ENCODE measurements around the gene PRKG1. TPM values are rescaled to one million over a fixed set of nuclear protein-coding genes. Genes with fewer than 3 reads are reported as not detected.

PRKG1 gene
- total and polyA plus RNA-seq, 2 donors (not counting 1 experiment from before 2014, with no cell fraction given), result 45.8 to 71.8 TPM

DNA sequence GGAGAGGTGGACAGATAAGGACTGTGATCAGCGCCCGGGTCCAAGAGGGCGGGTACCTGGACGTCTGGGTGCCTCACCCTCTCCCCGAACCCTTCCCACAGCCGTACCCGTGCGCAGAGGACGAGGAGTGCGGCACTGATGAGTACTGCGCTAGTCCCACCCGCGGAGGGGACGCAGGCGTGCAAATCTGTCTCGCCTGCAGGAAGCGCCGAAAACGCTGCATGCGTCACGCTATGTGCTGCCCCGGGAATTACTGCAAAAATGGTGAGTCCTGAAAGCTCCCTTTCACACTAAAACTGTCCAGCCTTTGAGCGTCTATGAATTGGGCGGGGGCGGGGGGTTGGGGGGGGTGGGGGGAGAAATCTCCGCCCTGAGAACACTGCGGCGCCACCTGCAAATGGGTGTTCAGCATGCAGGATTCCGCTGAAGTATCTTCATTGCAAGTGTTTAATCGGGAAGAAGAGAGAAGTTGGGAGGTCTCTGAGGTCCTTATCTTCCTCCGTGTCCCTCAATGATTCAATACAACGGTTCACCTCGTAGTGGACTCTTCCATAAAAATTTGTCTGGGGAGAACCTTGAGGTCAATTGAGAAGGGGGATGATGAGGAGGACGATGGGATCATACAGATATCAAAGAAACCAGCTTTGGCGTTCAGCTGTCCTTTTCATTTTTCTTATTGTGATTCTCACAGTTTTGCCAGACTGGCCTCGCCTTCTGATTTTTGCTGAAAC lies 1240.7 kb downstream of the PRKG1 start:
- Histone ChIP-seq H3K27me3 (ENCODE audit: control insufficient read depth, insufficient read depth, low read length) (no peaks in the 10 kb centered on the region), H3K9ac (ENCODE audit: insufficient read depth, low read length) (peak overlapping the region; percentile 63), H3K4me2 (ENCODE audit: extremely low read depth, insufficient read depth, low read length) (peak overlapping the region; percentile 95), H3K4me3 (replicated peaks in 1 of 4; ENCODE audit: control extremely low read depth in 1 of 4, insufficient read depth in 1 of 4, low read depth in 3 of 4, low read length in 4 of 4) (peak overlapping the region; percentile 86 to 97 (median 94)), H3K79me2 (ENCODE audit: control insufficient read depth, insufficient read depth, low read length) (peaks cover 24% of the 10 kb centered on the region), H3K27ac (ENCODE audit: insufficient read depth, low read length) (peak overlapping the region; percentile 89), H4K20me1 (ENCODE audit: control insufficient read depth, extremely low read depth, insufficient read depth, low read length) (no peaks in the 10 kb centered on the region), H3K4me1 (ENCODE audit: control insufficient read depth, extremely low read depth, insufficient read depth, low read length) (peaks cover 18% of the 10 kb centered on the region), H2AFZ (ENCODE audit: low read length) (peak overlapping the region; percentile 93), H3K36me3 (ENCODE audit: control insufficient read depth, insufficient read depth, low read length) (no peaks in the 10 kb centered on the region), H3K9me3 (ENCODE audit: control insufficient read depth, insufficient read depth, low read depth, low read length) (no peaks in the 10 kb centered on the region)
- DNase-seq (ENCODE audit: low read depth in 2 of 2), result peak; percentile 42 to 62
- TF ChIP-seq, protein P1, sequence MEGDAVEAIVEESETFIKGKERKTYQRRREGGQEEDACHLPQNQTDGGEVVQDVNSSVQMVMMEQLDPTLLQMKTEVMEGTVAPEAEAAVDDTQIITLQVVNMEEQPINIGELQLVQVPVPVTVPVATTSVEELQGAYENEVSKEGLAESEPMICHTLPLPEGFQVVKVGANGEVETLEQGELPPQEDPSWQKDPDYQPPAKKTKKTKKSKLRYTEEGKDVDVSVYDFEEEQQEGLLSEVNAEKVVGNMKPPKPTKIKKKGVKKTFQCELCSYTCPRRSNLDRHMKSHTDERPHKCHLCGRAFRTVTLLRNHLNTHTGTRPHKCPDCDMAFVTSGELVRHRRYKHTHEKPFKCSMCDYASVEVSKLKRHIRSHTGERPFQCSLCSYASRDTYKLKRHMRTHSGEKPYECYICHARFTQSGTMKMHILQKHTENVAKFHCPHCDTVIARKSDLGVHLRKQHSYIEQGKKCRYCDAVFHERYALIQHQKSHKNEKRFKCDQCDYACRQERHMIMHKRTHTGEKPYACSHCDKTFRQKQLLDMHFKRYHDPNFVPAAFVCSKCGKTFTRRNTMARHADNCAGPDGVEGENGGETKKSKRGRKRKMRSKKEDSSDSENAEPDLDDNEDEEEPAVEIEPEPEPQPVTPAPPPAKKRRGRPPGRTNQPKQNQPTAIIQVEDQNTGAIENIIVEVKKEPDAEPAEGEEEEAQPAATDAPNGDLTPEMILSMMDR (conservative IDR thresholded peaks at IDR 0.05 in 1 of 2, IDR thresholded peaks at IDR 0.05 in 1 of 2; ENCODE audit: low read depth in 1 of 2, low read length in 2 of 2), result no peak
- no peak for TF ChIP-seq EZH2 (IDR thresholded peaks at IDR 0.05; ENCODE audit: low read length, missing control alignments)

DNA sequence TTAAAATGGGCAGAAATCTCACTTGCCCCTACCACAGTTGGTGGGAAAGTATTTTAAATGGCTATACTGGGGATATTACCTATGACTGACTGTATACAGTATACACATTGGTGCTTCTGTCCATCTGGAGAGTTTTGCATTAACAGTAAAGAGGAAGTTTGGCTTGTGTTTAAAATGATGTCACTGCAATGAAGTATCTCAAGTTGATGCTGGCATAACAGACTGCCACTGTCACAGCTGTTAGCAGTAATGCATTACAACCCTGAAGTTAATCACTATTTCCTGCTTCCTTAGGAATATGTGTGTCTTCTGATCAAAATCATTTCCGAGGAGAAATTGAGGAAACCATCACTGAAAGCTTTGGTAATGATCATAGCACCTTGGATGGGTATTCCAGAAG lies 1241.7 kb downstream of the PRKG1 start:
- H3K4me1 ChIP-seq (ENCODE audit: control insufficient read depth, extremely low read depth, insufficient read depth, low read length), result peaks cover 18% of the 10 kb centered on the region
- peak overlapping the region; percentile 59 for H3K4me2 ChIP-seq (ENCODE audit: extremely low read depth, insufficient read depth, low read length)
- H3K27me3 ChIP-seq (ENCODE audit: control insufficient read depth, insufficient read depth, low read length), result no peaks in the 10 kb centered on the region
- H3K9me3 ChIP-seq (ENCODE audit: control insufficient read depth, insufficient read depth, low read depth, low read length), result no peaks in the 10 kb centered on the region
- TF ChIP-seq EZH2 (IDR thresholded peaks at IDR 0.05; ENCODE audit: low read length, missing control alignments), result no peak
- TF ChIP-seq, protein P1 (conservative IDR thresholded peaks at IDR 0.05 in 1 of 2, IDR thresholded peaks at IDR 0.05 in 1 of 2; ENCODE audit: low read depth in 1 of 2, low read length in 2 of 2), result no peak
- H3K9ac ChIP-seq (ENCODE audit: insufficient read depth, low read length), result no peak overlapping the region
- H3K27ac ChIP-seq (ENCODE audit: insufficient read depth, low read length), result peak overlapping the region; percentile 40
- no peaks in the 10 kb centered on the region for H3K36me3 ChIP-seq (ENCODE audit: control insufficient read depth, insufficient read depth, low read length)
- H2AFZ ChIP-seq (ENCODE audit: low read length), result no peak overlapping the region
- H4K20me1 ChIP-seq (ENCODE audit: control insufficient read depth, extremely low read depth, insufficient read depth, low read length), result no peaks in the 10 kb centered on the region
- H3K79me2 ChIP-seq (ENCODE audit: control insufficient read depth, insufficient read depth, low read length), result peaks cover 24% of the 10 kb centered on the region
- DNase-seq (ENCODE audit: low read depth in 2 of 2), result peak; percentile 20 to 36
- peak overlapping the region; percentile 10 to 97 (median 90) for H3K4me3 ChIP-seq (replicated peaks in 1 of 4; ENCODE audit: control extremely low read depth in 1 of 4, insufficient read depth in 1 of 4, low read depth in 3 of 4, low read length in 4 of 4)

DNA sequence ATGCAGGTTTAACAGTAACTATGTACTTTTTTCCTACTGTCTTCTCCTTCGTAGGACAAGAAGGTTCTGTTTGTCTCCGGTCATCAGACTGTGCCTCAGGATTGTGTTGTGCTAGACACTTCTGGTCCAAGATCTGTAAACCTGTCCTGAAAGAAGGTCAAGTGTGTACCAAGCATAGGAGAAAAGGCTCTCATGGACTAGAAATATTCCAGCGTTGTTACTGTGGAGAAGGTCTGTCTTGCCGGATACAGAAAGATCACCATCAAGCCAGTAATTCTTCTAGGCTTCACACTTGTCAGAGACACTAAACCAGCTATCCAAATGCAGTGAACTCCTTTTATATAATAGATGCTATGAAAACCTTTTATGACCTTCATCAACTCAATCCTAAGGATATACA lies 1242.2 kb downstream of the PRKG1 start:
- peaks cover 24% of the 10 kb centered on the region for H3K79me2 ChIP-seq (ENCODE audit: control insufficient read depth, insufficient read depth, low read length)
- H3K4me3 ChIP-seq (replicated peaks in 1 of 4; ENCODE audit: control extremely low read depth in 1 of 4, insufficient read depth in 1 of 4, low read depth in 3 of 4, low read length in 4 of 4), result peak overlapping the region; percentile 10 to 97 (median 90)
- H3K36me3 ChIP-seq (ENCODE audit: control insufficient read depth, insufficient read depth, low read length), result no peaks in the 10 kb centered on the region
- no peak overlapping the region for H3K9ac ChIP-seq (ENCODE audit: insufficient read depth, low read length)
- no peaks in the 10 kb centered on the region for H3K9me3 ChIP-seq (ENCODE audit: control insufficient read depth, insufficient read depth, low read depth, low read length)
- TF ChIP-seq, protein P1 (conservative IDR thresholded peaks at IDR 0.05 in 1 of 2, IDR thresholded peaks at IDR 0.05 in 1 of 2; ENCODE audit: low read depth in 1 of 2, low read length in 2 of 2), result no peak
- TF ChIP-seq EZH2 (IDR thresholded peaks at IDR 0.05; ENCODE audit: low read length, missing control alignments), result no peak
- peak overlapping the region; percentile 40 for H3K27ac ChIP-seq (ENCODE audit: insufficient read depth, low read length)
- no peak for DNase-seq (ENCODE audit: low read depth in 2 of 2)
- H3K4me1 ChIP-seq (ENCODE audit: control insufficient read depth, extremely low read depth, insufficient read depth, low read length), result peaks cover 18% of the 10 kb centered on the region
- no peak overlapping the region for H2AFZ ChIP-seq (ENCODE audit: low read length)
- H3K27me3 ChIP-seq (ENCODE audit: control insufficient read depth, insufficient read depth, low read length), result no peaks in the 10 kb centered on the region
- H4K20me1 ChIP-seq (ENCODE audit: control insufficient read depth, extremely low read depth, insufficient read depth, low read length), result no peaks in the 10 kb centered on the region
- peak overlapping the region; percentile 59 for H3K4me2 ChIP-seq (ENCODE audit: extremely low read depth, insufficient read depth, low read length)
